ENCODE measurements around the gene COL28A1.
A peak's percentile ranks its signal among the peaks of the same experiment; 100 is the strongest.

The COL28A1 gene

DNA sequence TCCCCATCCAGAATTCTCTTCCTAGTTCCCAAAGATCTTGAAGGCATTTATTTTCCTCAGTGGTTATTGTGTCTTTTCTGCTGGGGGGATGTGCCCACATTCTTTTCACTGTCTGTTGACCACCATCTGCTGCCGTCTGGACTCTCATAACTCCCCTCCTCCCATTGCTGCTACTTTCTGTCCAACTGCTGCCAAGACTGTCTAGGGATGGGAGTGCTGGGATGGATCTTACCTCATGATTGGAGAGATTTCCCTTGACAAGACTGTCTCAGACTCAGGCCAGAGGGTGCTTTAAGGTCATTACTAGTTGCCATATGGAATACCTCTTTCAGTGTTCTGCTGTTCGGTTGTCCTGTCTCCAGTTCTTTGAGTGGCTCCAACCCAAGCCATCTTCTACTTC lies 211.8 kb downstream of the COL28A1 start:
- no peak for DNase-seq

DNA sequence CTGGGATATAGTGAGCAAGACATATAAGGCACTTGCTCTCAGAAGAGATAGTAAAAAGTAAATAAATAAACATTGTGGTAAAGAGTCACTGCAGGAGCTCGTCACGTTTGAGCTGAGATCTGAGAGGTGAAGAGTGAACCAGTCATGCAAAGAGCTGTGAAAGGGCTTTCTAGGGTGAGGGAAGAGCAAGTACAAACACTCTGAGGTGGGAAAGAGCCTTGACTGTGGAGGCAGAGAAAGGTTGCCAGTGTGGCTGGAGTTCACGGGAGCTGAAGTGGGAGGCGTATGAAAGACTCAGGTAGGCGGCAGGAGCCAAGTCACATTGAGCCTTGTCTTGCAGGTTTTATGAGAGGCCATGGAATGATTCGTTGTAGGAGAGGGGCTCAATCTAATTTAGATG lies 212.3 kb downstream of the COL28A1 start:
- no peak for DNase-seq

DNA sequence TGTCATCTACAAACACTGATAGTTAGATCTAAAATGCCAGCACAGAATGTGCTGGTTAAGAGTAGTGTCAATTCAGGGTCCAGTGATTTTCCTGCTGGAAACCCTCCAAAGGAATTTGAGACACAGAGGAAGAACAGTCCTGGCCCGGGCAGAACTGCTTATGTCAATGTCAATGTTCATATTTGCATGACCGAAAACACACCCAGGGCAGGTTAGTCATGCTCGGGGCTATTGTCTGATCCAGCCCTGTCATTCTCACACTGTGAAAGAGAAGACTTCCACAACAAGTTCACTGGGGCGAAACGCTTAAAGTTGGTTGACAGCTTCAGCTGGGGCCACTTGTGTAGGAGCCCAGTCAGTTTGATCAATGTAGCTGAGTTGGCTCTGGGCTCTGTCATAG lies 214.0 kb downstream of the COL28A1 start:
- DNase-seq: no peak

DNA sequence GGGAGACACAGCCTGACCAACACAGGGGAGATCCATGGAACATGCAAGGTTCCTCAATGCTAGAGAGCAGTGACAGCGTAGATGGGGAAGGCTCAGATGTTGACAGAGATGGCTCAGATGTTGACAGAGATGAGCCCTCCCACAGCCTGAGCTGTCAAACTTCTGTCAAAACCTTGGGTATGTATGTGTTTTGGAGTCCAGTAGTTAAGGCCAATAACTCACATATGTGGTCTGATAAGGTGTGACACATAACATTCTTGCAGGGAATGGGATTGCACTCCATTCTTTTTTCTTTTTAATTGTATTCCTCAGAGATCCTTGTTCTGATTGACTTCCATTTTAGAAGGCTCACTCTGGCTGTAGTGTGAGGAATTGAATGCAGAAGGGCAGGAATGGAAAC lies 217.1 kb downstream of the COL28A1 start:
- DNase-seq: peak; percentile 37 to 39

DNA sequence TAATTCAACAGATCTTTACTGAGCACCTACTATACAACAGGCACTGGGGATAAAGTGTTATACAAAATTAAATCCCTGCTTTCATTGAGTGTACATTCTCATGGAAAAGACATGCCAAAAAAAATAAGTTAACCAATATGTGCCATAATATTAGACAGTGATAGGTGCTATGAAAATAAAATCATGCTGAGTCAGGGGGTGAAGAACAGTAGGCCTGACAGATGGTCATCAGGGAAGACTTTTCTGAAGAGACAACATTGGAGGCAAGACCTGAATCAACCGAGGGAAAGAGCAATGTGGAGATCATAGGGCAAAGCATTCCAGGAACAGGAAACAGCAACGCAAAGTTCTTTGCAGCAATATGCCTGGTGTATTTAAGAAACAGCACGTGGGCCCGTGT lies 217.8 kb downstream of the COL28A1 start:
- no peak for DNase-seq

DNA sequence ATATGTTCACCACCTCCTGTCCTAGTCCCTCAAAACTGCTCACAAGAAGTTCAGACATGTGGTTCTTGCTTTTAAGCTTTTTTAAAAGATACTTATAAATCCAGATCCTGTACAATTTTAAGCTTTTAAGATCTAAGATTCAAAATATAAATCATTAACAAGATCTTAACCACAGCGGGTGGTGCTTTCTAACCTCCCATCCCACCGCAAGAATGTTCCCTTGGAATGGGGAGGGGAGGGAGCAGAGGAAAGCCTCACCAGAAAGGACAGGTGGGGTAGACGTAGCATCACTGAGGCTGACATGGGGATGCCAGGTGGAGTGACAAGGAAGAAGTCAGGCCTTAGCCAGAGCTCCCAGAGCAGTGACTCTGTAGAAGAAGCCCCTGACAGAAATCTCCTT lies 219.8 kb downstream of the COL28A1 start:
- DNase-seq: no peak

DNA sequence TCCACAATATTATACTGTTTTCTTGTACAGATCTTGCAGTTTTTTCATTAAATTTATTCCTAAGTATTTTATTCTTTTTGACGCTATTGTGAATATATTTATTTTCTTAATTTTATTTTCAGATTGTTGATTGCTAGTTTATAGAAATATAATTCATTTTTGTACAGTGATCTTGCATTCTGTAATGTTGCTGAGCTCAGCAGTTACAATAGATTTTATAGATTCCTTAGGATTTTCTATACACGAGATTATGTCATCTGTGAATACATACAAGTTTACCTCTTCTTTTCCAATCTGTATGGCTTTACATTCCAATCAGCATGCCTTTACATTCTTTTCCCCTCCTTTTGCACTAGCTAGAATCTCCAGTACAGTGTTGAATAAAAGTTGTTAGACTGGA lies 223.3 kb downstream of the COL28A1 start:
- no peak for DNase-seq

DNA sequence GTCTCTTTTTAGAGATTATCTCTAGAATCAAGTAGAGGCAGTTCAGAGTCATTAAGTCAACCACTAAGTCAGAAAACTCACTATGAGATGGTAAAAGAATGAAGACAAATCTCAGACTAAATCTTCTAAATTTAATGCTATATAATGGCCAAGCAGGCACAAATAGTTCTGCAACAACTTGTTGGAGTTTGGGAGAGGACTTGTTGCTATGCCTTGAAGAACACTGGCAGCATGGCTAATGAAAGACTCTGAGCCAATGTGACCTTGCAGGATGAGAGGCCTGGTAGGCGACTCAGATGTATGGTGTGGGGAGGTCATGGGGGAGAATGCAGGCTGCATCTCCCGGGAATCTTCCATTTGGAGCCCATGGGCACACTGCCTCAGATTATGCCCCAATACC lies 224.7 kb downstream of the COL28A1 start:
- DNase-seq: no peak

DNA sequence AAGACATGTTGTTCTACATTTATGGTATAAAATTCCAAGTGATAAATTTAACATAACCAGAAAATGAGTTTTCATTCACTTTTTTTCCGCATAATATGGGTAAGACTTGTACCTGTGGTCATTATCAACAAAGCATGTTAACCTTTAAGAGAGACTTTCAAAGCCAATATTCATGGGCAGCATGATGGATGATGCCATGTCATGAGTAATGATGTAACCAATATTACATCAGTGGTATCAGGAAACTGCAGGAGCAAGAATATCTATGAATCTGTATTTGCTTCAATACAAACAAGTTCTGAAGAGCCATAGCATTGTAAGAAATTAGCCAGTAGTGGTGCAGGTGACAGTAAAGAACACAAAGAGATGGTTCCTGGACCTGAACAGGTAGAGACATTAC lies 226.5 kb downstream of the COL28A1 start:
- DNase-seq: peak in 1 of 2 donors; percentile 8
